ENCODE results near the gene STK11.

GRCh38 chr19:1270213-1270853 lies 64.8 kb downstream of the STK11 start:
- TF ChIP-seq EP300 (IDR thresholded peaks at IDR 0.05), result no peak
- TF ChIP-seq CTCF (IDR thresholded peaks at IDR 0.05), result no peak
